NT2/D1 (cell line): ENCODE results near the gene CYP46A1.
A peak's percentile ranks its signal among the peaks of the same experiment; 100 is the strongest.

ENCODE experiments used
- DNase-seq: peaks from one replicate; pipeline ENCODE4 v3.0.0-alpha.2; 2011; ENCODE audit warnings: low read depth, low spot score
- H3K27me3 ChIP-seq: 2 replicates; pipeline ENCODE4 v1.6.0; 2011; ENCODE audit warnings: mild to moderate bottlenecking; ENCODE audit not compliant: insufficient read length, insufficient read depth
- H3K36me3 ChIP-seq: 2 replicates; pipeline ENCODE4 v1.6.1; 2011; ENCODE audit warnings: mild to moderate bottlenecking, low read length, mixed read lengths; ENCODE audit not compliant: insufficient read depth, insufficient read length
- H3K4me1 ChIP-seq: 2 replicates; pipeline ENCODE4 v1.5.1; 2011; ENCODE audit not compliant: insufficient read depth, insufficient read length
- H3K4me3 ChIP-seq: 2 replicates; pipeline ENCODE4 v1.5.1; 2011; ENCODE audit warnings: low read depth; ENCODE audit not compliant: insufficient read length
- H3K9ac ChIP-seq: 2 replicates; pipeline ENCODE4 v1.6.0; 2011; ENCODE audit warnings: low read depth; ENCODE audit not compliant: insufficient read length
- H3K9me3 ChIP-seq: 2 replicates; pipeline ENCODE4 v1.5.1; 2011; ENCODE audit warnings: mild to moderate bottlenecking, low read length; ENCODE audit not compliant: insufficient read depth
- SUZ12 ChIP-seq: IDR thresholded peaks from 2 replicates; pipeline ENCODE4 v1.6.1; 2011; ENCODE audit not compliant: insufficient read length, insufficient read depth; ENCODE audit errors: extremely low read depth
- YY1 ChIP-seq: IDR thresholded peaks from 2 replicates; pipeline ENCODE4 v1.6.1; 2011; ENCODE audit not compliant: insufficient read length, insufficient read depth
- ZNF274 ChIP-seq: IDR thresholded peaks from 2 replicates; pipeline ENCODE4 v1.6.1; 2011; ENCODE audit warnings: mild to moderate bottlenecking, low read depth, low read length

The CYP46A1 gene

GRCh38 chr14:99735189-99736135 lies 51.4 kb downstream of the CYP46A1 start:
- H3K27me3 ChIP-seq, result no peaks in the 10 kb centered on the region
- H3K4me1 ChIP-seq, result peaks cover 23% of the 10 kb centered on the region
- no peak for TF ChIP-seq ZNF274
- no peaks in the 10 kb centered on the region for H3K9me3 ChIP-seq
- DNase-seq, result no peak
- H3K4me3 ChIP-seq, result no peak overlapping the region
- peak overlapping the region; percentile 17 for H3K9ac ChIP-seq
- no peaks in the 10 kb centered on the region for H3K36me3 ChIP-seq

DNA sequence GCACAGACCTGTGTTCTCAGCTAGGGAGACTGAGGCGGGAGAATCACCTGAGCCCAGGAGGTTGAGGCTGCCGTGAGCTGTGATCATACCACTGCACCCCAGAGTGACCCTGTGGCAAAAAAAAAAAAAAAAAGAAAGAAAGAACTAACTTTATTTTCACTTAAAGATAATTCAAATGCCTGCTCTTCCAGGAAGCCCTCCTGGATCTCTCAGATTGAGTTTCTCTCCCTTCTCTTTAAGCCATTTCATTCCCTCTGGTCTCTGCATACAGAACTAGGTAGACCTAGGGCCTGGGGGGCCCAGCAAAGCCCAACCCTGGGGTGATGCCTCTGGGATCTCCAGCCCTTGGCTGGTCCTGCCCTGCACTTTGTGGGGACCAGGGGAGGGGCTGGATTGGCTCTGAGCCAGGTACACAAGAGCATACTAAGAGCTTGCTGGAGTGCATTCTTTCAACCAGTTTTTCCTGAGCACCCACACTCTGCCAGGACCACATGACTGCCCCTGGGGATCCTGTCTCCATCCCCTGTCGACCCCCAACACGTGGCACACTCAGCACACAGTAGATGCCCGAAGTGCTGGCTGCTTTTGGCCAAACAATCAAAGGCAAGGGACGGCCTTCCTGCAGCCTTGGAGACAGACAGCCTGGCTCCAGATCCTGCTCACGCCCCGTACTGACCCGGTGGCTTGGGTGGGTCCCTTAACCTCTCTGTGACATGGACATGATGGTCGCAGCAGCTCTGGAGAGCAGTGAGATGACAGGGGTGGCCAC lies 52.7 kb downstream of the CYP46A1 start:
- TF ChIP-seq SUZ12 (no peak), ZNF274 (no peak), YY1 (no peak)
- H3K27me3 ChIP-seq, result no peaks in the 10 kb centered on the region
- DNase-seq, result no peak
- no peak overlapping the region for H3K4me3 ChIP-seq
- no peaks in the 10 kb centered on the region for H3K36me3 ChIP-seq
- H3K9me3 ChIP-seq, result no peaks in the 10 kb centered on the region
- peaks cover 18% of the 10 kb centered on the region for H3K4me1 ChIP-seq
- peak overlapping the region; percentile 61 for H3K9ac ChIP-seq

DNA sequence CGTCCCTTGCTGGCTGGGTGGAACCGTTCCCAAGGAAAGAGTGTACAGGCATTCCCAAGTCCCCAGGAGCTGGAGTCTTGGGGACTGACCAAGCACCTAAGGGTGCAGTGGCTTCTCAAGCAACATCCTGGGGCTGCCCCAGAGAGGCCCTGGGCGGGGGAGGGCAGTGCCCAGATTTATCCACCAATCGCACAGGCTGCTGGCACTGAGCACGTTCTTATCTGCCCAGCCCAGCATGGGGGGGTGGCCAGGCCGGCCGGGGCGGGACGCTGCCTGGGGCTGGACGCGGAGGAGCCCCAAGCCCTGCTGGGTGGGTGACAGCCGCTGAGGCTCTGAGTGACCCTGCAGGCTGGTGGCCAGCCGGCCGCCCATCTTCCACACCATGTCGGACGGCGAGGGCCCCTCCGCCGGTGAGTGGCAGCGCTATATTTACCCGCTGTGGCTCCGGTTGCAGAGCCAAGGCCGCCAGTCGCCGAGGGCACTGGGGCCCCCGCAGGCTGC lies 53.4 kb downstream of the CYP46A1 start:
- H3K4me3 ChIP-seq, result no peak overlapping the region
- TF ChIP-seq SUZ12 (no peak), YY1 (no peak), ZNF274 (no peak)
- DNase-seq, result no peak
- peaks cover 16% of the 10 kb centered on the region for H3K4me1 ChIP-seq
- no peaks in the 10 kb centered on the region for H3K36me3 ChIP-seq
- no peaks in the 10 kb centered on the region for H3K9me3 ChIP-seq
- no peaks in the 10 kb centered on the region for H3K27me3 ChIP-seq
- H3K9ac ChIP-seq, result no peak overlapping the region

- DNase-seq, result no peak
- no peak overlapping the region for H3K4me3 ChIP-seq
Measured at GRCh38 chr14:99737956-99738667, 54.0 kb downstream of the CYP46A1 start.

GRCh38 chr14:99740411-99740810 lies 56.3 kb downstream of the CYP46A1 start:
- TF ChIP-seq ZNF274, result no peak
- Histone ChIP-seq H3K4me3 (no peak overlapping the region), H3K9me3 (no peaks in the 10 kb centered on the region), H3K9ac (no peak overlapping the region), H3K36me3 (no peaks in the 10 kb centered on the region), H3K27me3 (no peaks in the 10 kb centered on the region), H3K4me1 (peaks cover 17% of the 10 kb centered on the region)
- DNase-seq, result no peak

More at GRCh38 chr14:99737956-99738667, 54.0 kb downstream of the CYP46A1 start:
- TF ChIP-seq YY1 (no peak), ZNF274 (no peak), SUZ12 (no peak)
- H3K36me3 ChIP-seq, result no peaks in the 10 kb centered on the region
- H3K9me3 ChIP-seq, result no peaks in the 10 kb centered on the region
- H3K4me1 ChIP-seq, result peaks cover 15% of the 10 kb centered on the region
- no peak overlapping the region for H3K9ac ChIP-seq
- no peaks in the 10 kb centered on the region for H3K27me3 ChIP-seq

- TF ChIP-seq YY1 (no peak), SUZ12 (no peak), ZNF274 (no peak)
- Histone ChIP-seq H3K9ac (no peak overlapping the region), H3K9me3 (no peaks in the 10 kb centered on the region), H3K36me3 (no peaks in the 10 kb centered on the region), H3K4me3 (no peak overlapping the region), H3K4me1 (peaks cover 18% of the 10 kb centered on the region), H3K27me3 (no peaks in the 10 kb centered on the region)
- no peak for DNase-seq
Measured at GRCh38 chr14:99741227-99741976, 57.3 kb downstream of the CYP46A1 start.

DNA sequence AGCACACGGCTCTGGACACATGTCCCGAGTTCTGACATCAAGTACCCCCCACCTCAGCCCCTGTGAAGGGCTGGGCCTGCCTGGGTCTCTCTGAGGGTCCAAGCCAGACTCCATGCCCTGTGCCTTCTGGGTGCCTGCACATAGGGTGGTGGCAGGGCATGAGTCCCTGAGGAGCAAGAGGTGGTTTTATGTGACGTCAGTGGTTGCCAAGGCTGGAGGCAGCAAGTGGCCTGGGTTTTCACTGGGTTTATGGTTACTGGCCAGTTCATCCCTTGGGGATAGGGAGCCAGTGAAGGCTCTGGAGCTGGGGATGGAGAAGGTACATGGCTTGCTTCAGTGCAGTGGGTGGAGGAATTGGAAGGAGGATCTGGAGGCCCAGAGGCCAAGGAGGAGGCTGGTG lies 58.0 kb downstream of the CYP46A1 start:
- no peak for TF ChIP-seq ZNF274
- no peak for TF ChIP-seq SUZ12
- no peak for TF ChIP-seq YY1
- no peak for DNase-seq
- H3K4me1 ChIP-seq, result peaks cover 17% of the 10 kb centered on the region
- no peak overlapping the region for H3K9ac ChIP-seq
- no peaks in the 10 kb centered on the region for H3K9me3 ChIP-seq
- H3K4me3 ChIP-seq, result no peak overlapping the region
- no peaks in the 10 kb centered on the region for H3K27me3 ChIP-seq
- no peaks in the 10 kb centered on the region for H3K36me3 ChIP-seq
